ENCODE results near the gene ZNF197.

- TF ChIP-seq GABPA (IDR thresholded peaks at IDR 0.05; ENCODE audit: low read depth): no peak
- TF ChIP-seq CTCF (IDR thresholded peaks at IDR 0.05; ENCODE audit: insufficient read depth, low read length): no peak
- no peak for TF ChIP-seq REST (IDR thresholded peaks at IDR 0.05; ENCODE audit: insufficient replicate concordance, low read depth)
Observed at GRCh38 chr3:44632193-44632592, 7.4 kb downstream of the ZNF197 start.
